Subcutaneous adipose tissue (tissue), 4 donors: ENCODE data around the gene TRPV4. TPM values are rescaled to one million over a fixed set of nuclear protein-coding genes. Genes with fewer than 3 reads are reported as not detected.

ENCODE experiments used
- CTCF ChIP-seq: fragments of 450-650 bp; IDR thresholded peaks from one replicate; pipeline ENCODE4 v1.5.1; 2016; ENCODE audit warnings: low read depth, mild to moderate bottlenecking, control low read depth, antibody characterized with exemption, moderate library complexity
- total RNA-seq, 4 donors: library from RNA; depleted of rRNA; stranded (reverse); fragments of >200 nt; gene quantifications; one replicate each; pipeline ENCODE4 v1.1.0, GENCODE V29; 2016

TRPV4 gene
- total RNA-seq, 4 donors from 2014 or later: 0.88 to 1.7 (median 1.2) TPM

- TF ChIP-seq CTCF: no peak
Observed at GRCh38 chr12:109741970-109742703, 91.1 kb downstream of the TRPV4 start.

GRCh38 chr12:109741286-109741969, 91.8 kb downstream of the TRPV4 start:
- no peak for TF ChIP-seq CTCF

DNA sequence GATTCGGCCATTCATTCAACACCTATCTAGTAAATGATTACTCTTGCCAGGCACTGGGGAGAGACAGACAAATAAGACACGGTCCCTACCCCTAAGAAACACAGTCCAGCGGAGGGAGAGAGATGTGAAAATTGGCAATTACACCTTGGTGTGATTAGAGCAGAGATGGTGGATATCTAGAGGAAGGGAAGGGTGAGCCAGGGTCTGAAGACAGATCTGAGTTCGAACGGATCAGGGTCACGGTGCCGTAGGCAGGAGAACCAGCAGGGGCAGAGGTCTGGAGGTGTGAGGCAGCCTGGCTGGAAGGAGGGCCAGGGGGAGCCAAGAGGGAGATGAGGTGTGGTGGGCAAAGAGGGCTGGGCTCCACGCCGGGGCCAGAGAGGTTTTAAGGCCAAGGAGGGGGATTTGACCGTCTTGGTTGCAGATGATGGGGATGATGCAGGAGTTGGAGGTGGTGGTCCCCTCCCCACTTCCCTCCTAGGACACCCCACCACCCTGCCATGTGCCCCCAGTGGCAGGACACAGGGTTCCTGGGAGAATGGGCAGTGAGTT, 92.4 kb downstream of the TRPV4 start:
- no peak for TF ChIP-seq CTCF

DNA sequence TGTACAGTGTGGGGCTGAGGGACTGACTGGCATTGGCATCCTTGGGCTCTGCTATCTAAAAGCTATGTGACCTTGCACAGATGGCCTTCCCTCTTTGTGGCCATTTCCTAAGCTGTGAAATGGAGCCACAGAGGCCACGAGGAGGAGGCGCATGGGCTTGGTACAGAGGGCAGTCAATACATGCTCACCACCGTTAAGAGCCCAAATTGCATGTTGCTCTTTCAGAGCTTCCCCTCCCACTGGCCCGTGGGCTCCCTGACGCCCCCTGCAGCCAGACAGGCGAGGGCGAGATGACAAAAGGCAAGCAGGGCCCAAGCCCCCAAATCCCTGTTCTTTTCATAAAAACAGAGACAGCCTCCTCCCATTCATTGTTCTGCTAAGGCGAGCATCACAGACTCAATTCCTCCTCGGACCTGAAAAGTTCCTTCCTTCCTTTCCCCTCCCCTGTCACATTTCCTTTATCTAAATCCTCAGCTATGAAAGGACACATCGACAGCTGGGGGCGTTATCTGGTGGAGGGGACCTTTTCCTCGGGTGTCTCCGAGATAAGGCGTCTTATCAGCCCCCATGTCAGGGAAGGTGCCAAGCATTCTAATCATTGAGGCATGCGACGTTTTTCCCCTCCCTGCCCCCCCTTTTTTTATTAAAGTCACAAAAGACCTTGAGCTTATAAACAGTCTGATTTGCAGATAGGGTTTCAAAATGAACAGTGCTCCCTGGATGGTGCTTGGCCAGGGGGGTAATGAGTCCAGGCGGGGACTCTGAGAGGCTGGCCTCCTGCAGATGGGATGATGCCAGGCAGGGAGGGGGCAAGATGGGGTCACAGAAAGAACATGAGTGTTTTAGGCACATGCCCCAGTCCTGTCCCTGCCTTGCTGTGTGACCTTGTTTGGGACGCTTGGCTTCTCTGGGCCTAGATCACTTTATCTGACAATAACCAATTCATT, 93.2 kb downstream of the TRPV4 start:
- TF ChIP-seq CTCF: no peak

DNA sequence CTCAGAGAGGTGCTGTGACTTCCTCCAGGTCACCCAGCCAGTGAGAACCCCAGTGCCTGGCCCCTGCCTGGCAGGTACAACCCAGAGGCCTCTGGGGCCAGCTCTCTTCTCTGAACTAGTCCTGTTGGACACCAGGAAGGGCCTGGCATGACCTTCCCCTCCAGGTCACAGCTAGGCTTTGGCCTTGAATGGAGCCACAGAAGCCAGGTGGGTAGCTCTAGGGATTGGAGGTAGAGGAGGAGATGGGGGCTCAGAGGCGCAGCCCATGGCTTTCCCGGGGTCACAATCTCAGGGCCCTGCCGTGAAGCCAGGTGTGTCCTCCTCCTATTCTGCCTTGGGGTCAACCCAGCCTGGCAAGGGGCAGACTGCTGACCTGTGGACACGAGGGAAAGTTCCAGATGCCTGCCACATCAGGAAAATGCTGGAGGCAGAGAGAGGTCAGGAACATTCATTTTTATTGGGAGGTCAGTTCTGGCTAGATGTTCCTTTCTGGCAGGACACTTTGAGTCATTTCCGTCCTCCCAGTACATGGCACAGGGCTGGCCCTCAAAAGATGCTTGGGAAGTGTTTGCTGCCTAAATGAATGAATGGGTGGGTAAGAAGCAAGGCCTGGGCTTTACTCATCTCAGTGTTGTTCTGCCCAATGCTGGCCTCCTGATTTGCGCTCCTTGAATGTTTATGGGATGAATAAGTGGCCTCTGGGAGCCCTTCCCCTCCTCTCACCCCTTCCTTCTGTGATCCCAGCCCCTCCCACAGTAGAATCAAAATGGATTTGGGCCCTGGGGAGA, 94.1 kb downstream of the TRPV4 start:
- no peak for TF ChIP-seq CTCF

GRCh38 chr12:109738209-109738608, 95.0 kb downstream of the TRPV4 start:
- no peak for TF ChIP-seq CTCF
